ENCODE data around the gene MED16.

- TF ChIP-seq, protein P1, sequence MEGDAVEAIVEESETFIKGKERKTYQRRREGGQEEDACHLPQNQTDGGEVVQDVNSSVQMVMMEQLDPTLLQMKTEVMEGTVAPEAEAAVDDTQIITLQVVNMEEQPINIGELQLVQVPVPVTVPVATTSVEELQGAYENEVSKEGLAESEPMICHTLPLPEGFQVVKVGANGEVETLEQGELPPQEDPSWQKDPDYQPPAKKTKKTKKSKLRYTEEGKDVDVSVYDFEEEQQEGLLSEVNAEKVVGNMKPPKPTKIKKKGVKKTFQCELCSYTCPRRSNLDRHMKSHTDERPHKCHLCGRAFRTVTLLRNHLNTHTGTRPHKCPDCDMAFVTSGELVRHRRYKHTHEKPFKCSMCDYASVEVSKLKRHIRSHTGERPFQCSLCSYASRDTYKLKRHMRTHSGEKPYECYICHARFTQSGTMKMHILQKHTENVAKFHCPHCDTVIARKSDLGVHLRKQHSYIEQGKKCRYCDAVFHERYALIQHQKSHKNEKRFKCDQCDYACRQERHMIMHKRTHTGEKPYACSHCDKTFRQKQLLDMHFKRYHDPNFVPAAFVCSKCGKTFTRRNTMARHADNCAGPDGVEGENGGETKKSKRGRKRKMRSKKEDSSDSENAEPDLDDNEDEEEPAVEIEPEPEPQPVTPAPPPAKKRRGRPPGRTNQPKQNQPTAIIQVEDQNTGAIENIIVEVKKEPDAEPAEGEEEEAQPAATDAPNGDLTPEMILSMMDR (conservative IDR thresholded peaks at IDR 0.05; ENCODE audit: low read length), result no peak
- no peak for TF ChIP-seq EZH2phosphoT487 (IDR thresholded peaks at IDR 0.05; ENCODE audit: borderline replicate concordance, low read depth, low read length)
Measured at GRCh38 chr19:821825-822503, 71.0 kb downstream of the MED16 start, which contains the start of gene PLPPR3.
